HCEC 1CT (cell line): ENCODE results near the gene DDX23.

ENCODE experiments used
- DNase-seq: peaks from one replicate; pipeline ENCODE4 v3.0.0-alpha.2; 2017

DDX23 gene

DNA sequence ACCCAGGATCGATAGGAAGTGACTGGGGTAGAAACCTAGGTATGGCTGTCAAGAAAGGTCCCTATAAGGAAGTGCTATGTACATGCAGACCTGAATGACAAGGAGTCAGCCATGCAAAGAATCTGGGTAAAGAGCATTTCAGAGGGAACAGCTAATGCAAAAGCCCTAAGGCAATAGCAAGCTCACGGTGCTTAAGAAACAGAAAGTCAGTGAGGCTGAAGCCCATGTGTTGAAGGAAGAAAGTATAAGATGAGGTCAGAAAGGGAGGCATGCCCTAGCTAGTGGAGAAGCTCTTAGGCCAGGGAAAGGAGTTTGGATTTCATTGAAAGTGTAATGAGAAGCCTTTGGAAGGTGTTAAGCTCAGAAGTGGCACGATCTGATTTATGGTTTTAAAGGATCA is 57.1 kb downstream of the DDX23 start:
- DNase-seq = no peak

DNA sequence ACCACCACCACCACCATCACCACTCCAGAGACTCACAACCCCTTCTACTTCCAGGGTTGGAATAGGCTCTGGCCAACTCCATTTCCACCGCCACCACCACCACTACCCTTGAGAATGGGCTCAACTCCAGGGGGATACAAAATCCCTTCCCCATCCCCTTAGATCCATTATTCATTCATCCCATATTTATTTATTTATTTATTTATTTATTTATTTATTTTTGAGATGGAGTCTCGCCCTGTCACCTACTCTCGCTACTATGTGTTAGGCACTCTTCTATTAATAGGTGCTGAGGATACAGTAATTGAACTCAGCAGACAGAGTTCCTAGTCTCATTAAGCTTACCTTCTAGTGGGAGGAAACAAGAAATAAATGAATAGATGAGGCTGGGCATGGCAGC is 58.3 kb downstream of the DDX23 start:
- DNase-seq = no peak

- no peak for DNase-seq
Measured at GRCh38 chr12:48789858-48790326, 62.1 kb downstream of the DDX23 start.

GRCh38 chr12:48788854-48789775 is 62.8 kb downstream of the DDX23 start, which contains the start of gene ADCY6:
Gene ADCY6 (minus strand): TSS chr12:48789089. CDS start chr12:48783434, 5,655 bp downstream.
- DNase-seq = peak; percentile 36

DNA sequence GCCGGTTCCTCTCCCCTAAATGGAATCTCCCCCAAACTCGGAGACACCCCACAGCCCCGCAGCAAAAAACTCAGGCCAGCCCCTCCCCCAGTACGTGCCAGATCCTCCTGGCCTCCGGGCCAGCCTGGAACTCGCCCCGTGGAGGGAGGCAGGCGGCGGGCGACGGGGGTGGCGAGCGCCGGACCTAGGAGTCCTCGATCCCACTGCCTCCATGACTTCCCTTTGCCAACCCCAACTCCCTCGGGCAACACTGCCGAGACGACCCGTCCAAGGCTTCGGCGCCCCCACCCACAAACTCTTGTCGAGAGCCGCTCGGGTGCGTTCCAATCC is 63.5 kb downstream of the DDX23 start:
- no peak for DNase-seq

- DNase-seq = no peak
Measured at GRCh38 chr12:48787791-48788523, 64.0 kb downstream of the DDX23 start.

DNA sequence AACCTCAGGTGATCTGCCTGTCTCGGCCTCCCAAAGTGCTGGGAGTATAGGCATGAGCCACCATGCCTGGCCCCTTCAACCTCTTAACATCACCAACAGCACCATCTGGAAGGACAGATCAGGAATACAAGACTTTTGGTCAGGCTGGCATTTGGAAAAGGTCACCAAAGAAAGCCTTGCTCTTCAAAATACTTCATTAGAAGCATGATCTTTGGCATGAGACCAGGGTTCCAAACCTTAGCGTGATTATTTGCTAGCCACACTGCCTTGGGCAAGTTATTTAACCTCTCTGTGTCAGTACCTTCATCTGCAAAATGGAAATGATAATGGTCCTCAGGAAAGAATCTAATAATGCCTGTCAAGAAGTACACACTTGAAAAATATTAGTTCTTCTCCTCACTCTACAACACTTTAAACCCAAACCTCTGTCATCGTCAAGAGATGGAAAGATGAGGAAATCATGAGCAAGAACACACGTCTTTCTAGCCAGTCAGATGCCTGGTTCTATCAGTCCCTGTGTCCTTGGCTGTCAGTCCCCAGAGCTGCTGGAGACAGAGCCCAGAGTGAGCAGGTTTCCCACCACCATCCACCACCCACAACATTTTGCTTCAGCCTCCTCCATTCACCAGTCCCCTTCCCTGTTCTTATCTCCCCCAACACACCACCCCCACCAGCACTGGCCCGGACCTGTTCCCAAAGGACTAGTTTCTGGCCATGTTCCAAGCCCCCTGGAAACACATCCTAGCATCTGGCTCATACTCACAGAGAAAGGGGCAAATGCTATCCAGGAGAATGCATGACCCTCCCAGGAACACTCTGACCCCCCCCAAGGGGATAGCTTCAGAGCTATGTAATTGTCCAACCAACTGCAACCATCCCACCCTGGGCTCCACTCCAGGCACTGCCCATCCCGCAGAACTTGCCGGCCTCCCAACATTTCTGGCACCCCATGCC is 65.1 kb downstream of the DDX23 start:
- no peak for DNase-seq

- no peak for DNase-seq
Measured at GRCh38 chr12:48783432-48783831, 68.5 kb downstream of the DDX23 start.

- no peak for DNase-seq
Measured at GRCh38 chr12:48782457-48783395, 69.2 kb downstream of the DDX23 start.

GRCh38 chr12:48781750-48782456 is 70.1 kb downstream of the DDX23 start:
- no peak for DNase-seq

- no peak for DNase-seq
Measured at GRCh38 chr12:48780381-48781025, 71.5 kb downstream of the DDX23 start.

DNA sequence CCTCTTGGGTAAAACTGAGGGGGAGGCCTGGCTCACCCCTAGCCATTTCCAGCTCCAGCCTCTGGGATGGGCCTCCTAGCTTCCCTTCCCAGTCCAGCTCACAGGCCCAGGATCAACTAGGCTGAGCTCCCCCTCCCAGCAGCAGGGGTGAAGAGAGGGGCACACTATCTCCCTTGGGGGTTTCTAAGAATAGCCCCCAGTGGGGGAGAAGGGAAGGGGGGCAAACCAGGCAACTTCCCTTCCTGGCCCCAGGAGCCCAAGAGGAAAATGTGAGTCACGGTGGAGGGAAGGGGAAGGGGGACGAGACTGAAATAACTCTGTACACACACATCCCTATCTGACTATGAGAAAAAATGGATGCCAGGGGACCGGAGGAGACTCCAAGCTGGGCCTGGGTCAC is 72.1 kb downstream of the DDX23 start:
- DNase-seq = peak; percentile 13
